ENCODE measurements around the gene LRMDA.

GRCh38 chr10:76055963-76056362, 624.5 kb downstream of the LRMDA start:
- no peak for TF ChIP-seq CTCF (IDR thresholded peaks at IDR 0.05)
- no peak for TF ChIP-seq POLR2A (IDR thresholded peaks at IDR 0.05)

Measured in body of pancreas (tissue), 4 donors.